ENCODE data around the gene TPSAB1. TPM values are rescaled to one million over a fixed set of nuclear protein-coding genes. Genes with fewer than 3 reads are reported as not detected.

Gene TPSAB1
- total and polyA plus RNA-seq, 9 donors: 0.83 to 16.2 (median 8.3) TPM; not detected in 2

DNA sequence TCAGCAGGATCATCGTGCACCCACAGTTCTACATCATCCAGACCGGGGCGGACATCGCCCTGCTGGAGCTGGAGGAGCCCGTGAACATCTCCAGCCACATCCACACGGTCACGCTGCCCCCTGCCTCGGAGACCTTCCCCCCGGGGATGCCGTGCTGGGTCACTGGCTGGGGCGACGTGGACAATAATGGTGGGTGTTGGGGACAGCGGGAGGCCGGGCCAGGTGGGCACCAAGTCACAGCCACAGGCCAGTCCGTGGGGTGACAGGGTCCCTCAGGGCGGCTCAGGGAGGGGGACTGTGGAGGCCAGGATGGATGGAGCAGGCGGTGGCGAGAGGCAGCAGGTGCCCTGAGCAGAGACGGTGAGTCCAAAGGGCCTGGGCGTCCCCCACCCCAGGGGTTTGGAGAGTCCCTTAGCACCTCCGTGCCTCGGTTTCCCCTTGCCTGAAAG, 16.4 kb downstream of the TPSAB1 start:
- no peak overlapping the region for H3K27ac ChIP-seq
- TF ChIP-seq POLR2A (IDR thresholded peaks at IDR 0.05): no peak
- TF ChIP-seq, protein P1, sequence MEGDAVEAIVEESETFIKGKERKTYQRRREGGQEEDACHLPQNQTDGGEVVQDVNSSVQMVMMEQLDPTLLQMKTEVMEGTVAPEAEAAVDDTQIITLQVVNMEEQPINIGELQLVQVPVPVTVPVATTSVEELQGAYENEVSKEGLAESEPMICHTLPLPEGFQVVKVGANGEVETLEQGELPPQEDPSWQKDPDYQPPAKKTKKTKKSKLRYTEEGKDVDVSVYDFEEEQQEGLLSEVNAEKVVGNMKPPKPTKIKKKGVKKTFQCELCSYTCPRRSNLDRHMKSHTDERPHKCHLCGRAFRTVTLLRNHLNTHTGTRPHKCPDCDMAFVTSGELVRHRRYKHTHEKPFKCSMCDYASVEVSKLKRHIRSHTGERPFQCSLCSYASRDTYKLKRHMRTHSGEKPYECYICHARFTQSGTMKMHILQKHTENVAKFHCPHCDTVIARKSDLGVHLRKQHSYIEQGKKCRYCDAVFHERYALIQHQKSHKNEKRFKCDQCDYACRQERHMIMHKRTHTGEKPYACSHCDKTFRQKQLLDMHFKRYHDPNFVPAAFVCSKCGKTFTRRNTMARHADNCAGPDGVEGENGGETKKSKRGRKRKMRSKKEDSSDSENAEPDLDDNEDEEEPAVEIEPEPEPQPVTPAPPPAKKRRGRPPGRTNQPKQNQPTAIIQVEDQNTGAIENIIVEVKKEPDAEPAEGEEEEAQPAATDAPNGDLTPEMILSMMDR (IDR thresholded peaks at IDR 0.05): no peak
- no peak for TF ChIP-seq EP300 (IDR thresholded peaks at IDR 0.05)
- 73 to 77% (median 76%) methylated on average over 22 of the region's 22 CpGs for WGBS, 3 donors
- no peaks in the 10 kb centered on the region for H3K9me3 ChIP-seq
- no peak overlapping the region for H3K4me3 ChIP-seq
- DNase-seq: no peak
- intact Hi-C loops (cut with DNase I): no loop called here
- H3K36me3 ChIP-seq: no peaks in the 10 kb centered on the region
- no peaks in the 10 kb centered on the region for H3K27me3 ChIP-seq
- no peaks in the 10 kb centered on the region for H3K4me1 ChIP-seq (ENCODE audit: insufficient read depth)

DNA sequence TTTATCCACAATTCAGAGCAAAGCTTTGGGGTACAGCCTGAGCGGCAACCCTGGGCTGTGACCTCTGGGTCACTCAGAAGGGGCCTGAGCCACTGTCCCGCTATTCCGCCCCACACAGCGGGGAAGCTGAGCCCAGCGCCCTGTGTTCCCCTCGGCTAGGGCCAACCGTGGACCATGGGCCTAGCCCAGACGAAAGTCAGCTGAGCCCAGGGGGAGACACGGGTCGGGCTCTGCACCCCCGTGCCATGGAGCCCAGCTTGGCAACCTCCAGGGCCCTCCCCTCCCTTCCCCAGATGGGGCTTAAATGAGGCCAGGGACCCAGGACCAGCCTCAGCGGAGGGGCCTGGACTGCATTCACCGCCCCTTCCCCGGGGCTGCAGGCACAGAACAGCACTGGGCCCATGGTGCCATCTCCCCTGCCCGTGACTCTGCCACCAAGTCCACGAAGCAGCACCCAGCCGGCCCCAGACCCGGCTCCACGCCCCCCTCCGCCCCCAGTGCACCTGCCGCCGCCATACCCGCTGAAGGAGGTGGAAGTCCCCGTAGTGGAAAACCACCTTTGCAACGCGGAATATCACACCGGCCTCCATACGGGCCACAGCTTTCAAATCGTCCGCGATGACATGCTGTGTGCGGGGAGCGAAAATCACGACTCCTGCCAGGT, 17.2 kb downstream of the TPSAB1 start:
- WGBS, 3 donors: 80 to 83% (median 82%) methylated on average over 34 of the region's 34 CpGs
- Histone ChIP-seq H3K27ac (no peak overlapping the region), H3K4me3 (no peak overlapping the region), H3K27me3 (no peaks in the 10 kb centered on the region), H3K9me3 (no peaks in the 10 kb centered on the region), H3K4me1 (ENCODE audit: insufficient read depth) (no peaks in the 10 kb centered on the region), H3K36me3 (no peaks in the 10 kb centered on the region)
- no peak for TF ChIP-seq EP300 (IDR thresholded peaks at IDR 0.05)
- TF ChIP-seq, protein P1 (IDR thresholded peaks at IDR 0.05): no peak
- no peak for TF ChIP-seq POLR2A (IDR thresholded peaks at IDR 0.05)
- DNase-seq: no peak
- intact Hi-C loops (cut with DNase I): no loop called here

DNA sequence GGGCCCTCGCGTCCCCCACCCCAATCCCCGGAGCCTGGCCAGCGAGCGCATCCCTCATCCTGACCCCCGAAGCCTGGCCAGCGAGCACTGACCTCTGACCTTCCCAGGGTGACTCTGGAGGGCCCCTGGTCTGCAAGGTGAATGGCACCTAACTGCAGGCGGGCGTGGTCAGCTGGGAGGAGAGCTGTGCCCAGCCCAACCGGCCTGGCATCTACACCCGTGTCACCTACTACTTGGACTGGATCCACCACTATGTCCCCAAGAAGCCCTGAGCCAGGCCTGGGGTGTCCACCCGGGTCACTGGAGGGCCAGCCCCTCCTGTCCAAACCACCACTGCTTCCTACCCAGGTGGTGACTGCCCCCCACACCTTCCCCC, 17.7 kb downstream of the TPSAB1 start:
- Histone ChIP-seq H3K27me3 (no peaks in the 10 kb centered on the region), H3K36me3 (no peaks in the 10 kb centered on the region), H3K4me1 (ENCODE audit: insufficient read depth) (no peaks in the 10 kb centered on the region), H3K27ac (no peak overlapping the region), H3K9me3 (no peaks in the 10 kb centered on the region), H3K4me3 (no peak overlapping the region)
- intact Hi-C loops (cut with DNase I): no loop called here
- no peak for DNase-seq
- WGBS, 3 donors: 66 to 73% (median 72%) methylated on average over 12 of the region's 12 CpGs
- TF ChIP-seq, protein P1 (IDR thresholded peaks at IDR 0.05): no peak
- TF ChIP-seq POLR2A (IDR thresholded peaks at IDR 0.05): no peak
- no peak for TF ChIP-seq EP300 (IDR thresholded peaks at IDR 0.05)

DNA sequence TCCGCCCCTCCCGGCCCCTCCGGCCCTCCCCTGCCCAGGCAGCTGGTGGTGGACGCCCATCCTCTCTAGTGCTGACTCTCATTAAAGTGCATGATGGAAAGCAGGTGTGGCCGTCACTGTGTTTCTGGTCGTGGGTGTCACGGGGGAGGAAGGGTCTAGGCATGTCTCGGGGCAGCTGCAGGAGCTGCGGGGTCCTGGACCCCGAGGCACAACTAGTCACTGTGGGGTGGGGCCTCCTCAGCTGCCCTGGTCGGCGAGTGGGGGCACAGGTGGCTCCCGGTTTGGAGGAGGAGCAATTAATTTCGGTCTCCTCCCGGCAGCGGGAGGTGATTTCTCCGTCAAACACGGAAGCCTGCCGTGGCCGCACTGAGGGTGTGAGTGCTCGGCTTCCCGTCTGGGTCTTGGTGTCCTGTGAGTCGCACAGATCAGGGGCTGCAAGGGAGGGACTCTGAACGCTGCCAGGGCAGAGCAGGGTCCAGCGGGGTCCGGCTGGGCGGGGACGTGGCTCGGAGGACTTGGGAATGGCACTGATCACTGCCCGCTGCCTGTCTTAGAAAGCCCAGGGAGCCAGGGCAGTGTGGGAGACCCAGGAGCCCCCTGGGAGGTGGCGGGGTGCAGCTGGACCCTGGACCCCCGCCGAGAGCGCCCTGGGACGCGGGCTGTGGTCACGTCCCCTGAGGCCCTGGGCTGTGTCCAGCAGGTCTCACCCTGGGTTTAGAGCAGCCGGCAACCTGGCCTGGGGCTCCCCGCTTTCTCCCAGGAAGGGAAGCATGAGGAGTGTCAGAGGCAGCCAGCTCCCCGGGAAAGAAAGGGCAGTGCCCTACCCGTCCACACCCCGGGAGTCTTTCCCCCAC, 18.6 kb downstream of the TPSAB1 start:
- 1 to 4% (median 3%) methylated on average over 33 to 42 of the region's 42 CpGs for WGBS, 3 donors
- Histone ChIP-seq H3K27me3 (no peaks in the 10 kb centered on the region), H3K9me3 (no peaks in the 10 kb centered on the region), H3K4me3 (no peak overlapping the region), H3K4me1 (ENCODE audit: insufficient read depth) (no peaks in the 10 kb centered on the region), H3K27ac (no peak overlapping the region), H3K36me3 (no peaks in the 10 kb centered on the region)
- DNase-seq: no peak
- intact Hi-C loops (cut with DNase I): no loop called here
- TF ChIP-seq POLR2A (IDR thresholded peaks at IDR 0.05): no peak
- TF ChIP-seq, protein P1 (IDR thresholded peaks at IDR 0.05): no peak
- no peak for TF ChIP-seq EP300 (IDR thresholded peaks at IDR 0.05)

Data from ovary (tissue), 9 donors.